Measurements from ENCODE around the gene ZNF783. TPM values are rescaled to one million over a fixed set of nuclear protein-coding genes. Genes with fewer than 3 reads are reported as not detected.
"Not testable (repeated sequence)": the region's sequence is repeated elsewhere in the genome, so short reads cannot be mapped to it uniquely, and the experiment has no call there.

ZNF783 gene
- total and polyA plus RNA-seq, 4 experiments from 2014 or later, result 2.7 to 43.5 (median 25.3) TPM

GRCh38 chr7:149250151-149250550 lies 11.8 kb upstream of the ZNF783 start:
- H3K27ac Mint-ChIP-seq, result not testable (repeated sequence)

GRCh38 chr7:149251518-149251917 lies 10.5 kb upstream of the ZNF783 start:
- POLR2A ChIA-PET (ENCODE audit: partially characterized antibody), result interaction anchor here (2.2 kb wide), 1 partner anchor 10 kb away, joined by 8 read pairs; the partner anchor contains the start of gene ZNF783
- CTCF ChIA-PET (ENCODE audit: partially characterized antibody), result interaction anchor here (2.7 kb wide), 1 partner anchor 10 kb away, joined by 15 read pairs; the partner anchor contains the start of gene ZNF783
- H3K27ac Mint-ChIP-seq; H3K9me3 ChIP-seq (ENCODE audit: control insufficient read depth in 1 of 2, low read length in 2 of 2); H3K27me3 ChIP-seq (ENCODE audit: insufficient read depth, low read length); DNase-seq; H3K4me3 Mint-ChIP-seq; H3K4me3 ChIP-seq (ENCODE audit: low read length in 2 of 2); H3K9me3 Mint-ChIP-seq; H3K27me3 Mint-ChIP-seq; intact Hi-C loops (cut with micrococcal nuclease); H3K27ac ChIP-seq (ENCODE audit: low read depth, low read length); H3K4me1 ChIP-seq (ENCODE audit: insufficient read depth, low read length): not testable (repeated sequence)
- Mint-ChIP-seq H3K36me3 (peaks cover 16 to 51% of the 10 kb centered on the region in 2 donors), H3K4me1 (peaks cover 9 to 15% (median 12%) of the 10 kb centered on the region in 4 donors)
- peaks cover 38% of the 10 kb centered on the region for H3K36me3 ChIP-seq (ENCODE audit: insufficient read depth, low read length)

More at GRCh38 chr7:149250151-149250550, 11.8 kb upstream of the ZNF783 start:
- H3K9me3 ChIP-seq (ENCODE audit: control insufficient read depth in 1 of 2, low read length in 2 of 2); DNase-seq; POLR2A ChIA-PET (ENCODE audit: partially characterized antibody); H3K9me3 Mint-ChIP-seq; intact Hi-C loops (cut with micrococcal nuclease); H3K4me3 ChIP-seq (ENCODE audit: low read length in 2 of 2); H3K4me1 ChIP-seq (ENCODE audit: insufficient read depth, low read length); H3K27me3 Mint-ChIP-seq; H3K27ac ChIP-seq (ENCODE audit: low read depth, low read length); H3K27me3 ChIP-seq (ENCODE audit: insufficient read depth, low read length); H3K4me3 Mint-ChIP-seq: not testable (repeated sequence)
- Mint-ChIP-seq H3K4me1 (peaks cover 16 to 24% (median 21%) of the 10 kb centered on the region in 4 donors), H3K36me3 (peaks cover 16 to 42% of the 10 kb centered on the region in 2 donors)
- H3K36me3 ChIP-seq (ENCODE audit: insufficient read depth, low read length), result peaks cover 38% of the 10 kb centered on the region
- CTCF ChIA-PET (ENCODE audit: partially characterized antibody), result interaction anchor here (1.4 kb wide), 1 partner anchor 12 kb away, joined by 4 read pairs; the partner anchor contains the start of gene ZNF783

- Mint-ChIP-seq H3K4me1 (peaks cover 9 to 15% (median 12%) of the 10 kb centered on the region in 4 donors), H3K27ac (peak overlapping the region in 1 of 7 donors; percentile 29), H3K9me3 (no peaks in the 10 kb centered on the region), H3K27me3 (no peaks in the 10 kb centered on the region), H3K4me3 (no peak overlapping the region), H3K36me3 (peaks cover 16 to 51% of the 10 kb centered on the region in 2 donors)
- no peak overlapping the region for H3K4me3 ChIP-seq (ENCODE audit: low read length in 2 of 2)
- intact Hi-C loops (cut with micrococcal nuclease), result no loop called here
- POLR2A ChIA-PET (ENCODE audit: partially characterized antibody), result interaction anchor here (2.2 kb wide), 1 partner anchor 9 kb away, joined by 8 read pairs; the partner anchor contains the start of gene ZNF783
- no peaks in the 10 kb centered on the region for H3K27me3 ChIP-seq (ENCODE audit: insufficient read depth, low read length)
- no peak for DNase-seq
- H3K27ac ChIP-seq (ENCODE audit: low read depth, low read length), result no peak overlapping the region
- peaks cover 4% of the 10 kb centered on the region for H3K4me1 ChIP-seq (ENCODE audit: insufficient read depth, low read length)
- peaks cover 38% of the 10 kb centered on the region for H3K36me3 ChIP-seq (ENCODE audit: insufficient read depth, low read length)
- no peaks in the 10 kb centered on the region for H3K9me3 ChIP-seq (ENCODE audit: control insufficient read depth in 1 of 2, low read length in 2 of 2)
- CTCF ChIA-PET (ENCODE audit: partially characterized antibody), result interaction anchor here (0.8 to 2.7 kb wide), 2 partner anchors 9 to 32 kb away, joined by 4 to 15 read pairs; partner anchors contain the start of gene ZNF783
Observed at GRCh38 chr7:149252378-149252777, 9.6 kb upstream of the ZNF783 start.

- Histone ChIP-seq H3K9me3 (ENCODE audit: control insufficient read depth in 1 of 2, low read length in 2 of 2) (no peaks in the 10 kb centered on the region), H3K27ac (ENCODE audit: low read depth, low read length) (no peak overlapping the region), H3K4me3 (ENCODE audit: low read length in 2 of 2) (no peak overlapping the region), H3K4me1 (ENCODE audit: insufficient read depth, low read length) (peaks cover 2% of the 10 kb centered on the region), H3K27me3 (ENCODE audit: insufficient read depth, low read length) (no peaks in the 10 kb centered on the region), H3K36me3 (ENCODE audit: insufficient read depth, low read length) (peaks cover 38% of the 10 kb centered on the region)
- H3K36me3 Mint-ChIP-seq, result peaks cover 16 to 42% of the 10 kb centered on the region in 2 donors
- POLR2A ChIA-PET (ENCODE audit: partially characterized antibody), result interaction anchor here (2.2 kb wide), 1 partner anchor 8 kb away, joined by 8 read pairs; the partner anchor contains the start of gene ZNF783
- no peak overlapping the region for H3K27ac Mint-ChIP-seq
- no peak for DNase-seq
- H3K9me3 Mint-ChIP-seq, result no peaks in the 10 kb centered on the region
- CTCF ChIA-PET (ENCODE audit: partially characterized antibody), result interaction anchor here (2.7 kb wide), 1 partner anchor 8 kb away, joined by 15 read pairs; the partner anchor contains the start of gene ZNF783
- intact Hi-C loops (cut with micrococcal nuclease), result no loop called here
- H3K4me1 Mint-ChIP-seq, result peaks cover under 1 to 3% (median 2%) of the 10 kb centered on the region in 4 donors
- no peaks in the 10 kb centered on the region for H3K27me3 Mint-ChIP-seq
- no peak overlapping the region for H3K4me3 Mint-ChIP-seq
Observed at GRCh38 chr7:149253665-149254064, 8.3 kb upstream of the ZNF783 start.

- H3K27me3 ChIP-seq (ENCODE audit: insufficient read depth, low read length), result no peaks in the 10 kb centered on the region
- Mint-ChIP-seq H3K36me3 (peaks cover 16 to 41% of the 10 kb centered on the region in 2 donors), H3K9me3 (no peaks in the 10 kb centered on the region), H3K4me3 (no peak overlapping the region), H3K27ac (no peak overlapping the region), H3K4me1 (no peaks in the 10 kb centered on the region), H3K27me3 (no peaks in the 10 kb centered on the region)
- H3K4me3 ChIP-seq (ENCODE audit: low read length in 2 of 2), result no peak overlapping the region
- H3K4me1 ChIP-seq (ENCODE audit: insufficient read depth, low read length), result no peaks in the 10 kb centered on the region
- intact Hi-C loops (cut with micrococcal nuclease), result no loop called here
- no peak overlapping the region for H3K27ac ChIP-seq (ENCODE audit: low read depth, low read length)
- DNase-seq, result no peak
- ChIA-PET POLR2A (ENCODE audit: partially characterized antibody) (no interaction called here), CTCF (ENCODE audit: partially characterized antibody) (no interaction called here)
- H3K36me3 ChIP-seq (ENCODE audit: insufficient read depth, low read length), result peaks cover 38% of the 10 kb centered on the region
- H3K9me3 ChIP-seq (ENCODE audit: control insufficient read depth in 1 of 2, low read length in 2 of 2), result no peaks in the 10 kb centered on the region
Observed at GRCh38 chr7:149254181-149254858, 7.7 kb upstream of the ZNF783 start.

GRCh38 chr7:149255174-149255573 lies 6.8 kb upstream of the ZNF783 start:
- no peaks in the 10 kb centered on the region for H3K9me3 Mint-ChIP-seq
- H3K27ac Mint-ChIP-seq, result no peak overlapping the region
- no peak for DNase-seq
- H3K27me3 Mint-ChIP-seq, result no peaks in the 10 kb centered on the region
- CTCF ChIA-PET (ENCODE audit: partially characterized antibody), result no interaction called here
- Histone ChIP-seq H3K9me3 (ENCODE audit: control insufficient read depth in 1 of 2, low read length in 2 of 2) (no peaks in the 10 kb centered on the region), H3K4me1 (ENCODE audit: insufficient read depth, low read length) (no peaks in the 10 kb centered on the region), H3K36me3 (ENCODE audit: insufficient read depth, low read length) (peaks cover 38% of the 10 kb centered on the region), H3K27me3 (ENCODE audit: insufficient read depth, low read length) (no peaks in the 10 kb centered on the region), H3K4me3 (ENCODE audit: low read length in 2 of 2) (no peak overlapping the region), H3K27ac (ENCODE audit: low read depth, low read length) (no peak overlapping the region)
- H3K4me3 Mint-ChIP-seq, result no peak overlapping the region
- intact Hi-C loops (cut with micrococcal nuclease), result no loop called here
- peaks cover 16 to 40% of the 10 kb centered on the region in 2 donors for H3K36me3 Mint-ChIP-seq
- H3K4me1 Mint-ChIP-seq, result no peaks in the 10 kb centered on the region
- POLR2A ChIA-PET (ENCODE audit: partially characterized antibody), result no interaction called here

GRCh38 chr7:149256568-149256967 lies 5.4 kb upstream of the ZNF783 start:
- Mint-ChIP-seq H3K4me1 (peaks cover 2 to 11% (median 7%) of the 10 kb centered on the region in 4 donors), H3K27me3 (no peaks in the 10 kb centered on the region), H3K27ac (no peak overlapping the region), H3K9me3 (no peaks in the 10 kb centered on the region), H3K36me3 (peaks cover 11 to 33% of the 10 kb centered on the region in 2 donors), H3K4me3 (no peak overlapping the region)
- H3K4me3 ChIP-seq (ENCODE audit: low read length in 2 of 2), result no peak overlapping the region
- intact Hi-C loops (cut with micrococcal nuclease), result no loop called here
- POLR2A ChIA-PET (ENCODE audit: partially characterized antibody), result no interaction called here
- H3K36me3 ChIP-seq (ENCODE audit: insufficient read depth, low read length), result peaks cover 30% of the 10 kb centered on the region
- peaks cover 6% of the 10 kb centered on the region for H3K4me1 ChIP-seq (ENCODE audit: insufficient read depth, low read length)
- H3K27ac ChIP-seq (ENCODE audit: low read depth, low read length), result no peak overlapping the region
- no peak for DNase-seq
- H3K9me3 ChIP-seq (ENCODE audit: control insufficient read depth in 1 of 2, low read length in 2 of 2), result no peaks in the 10 kb centered on the region
- CTCF ChIA-PET (ENCODE audit: partially characterized antibody), result no interaction called here
- no peaks in the 10 kb centered on the region for H3K27me3 ChIP-seq (ENCODE audit: insufficient read depth, low read length)
